GM12878 (cell line): ENCODE data around the gene C6orf52. TPM values are rescaled to one million over a fixed set of nuclear protein-coding genes. Genes with fewer than 3 reads are reported as not detected.

Experiments
- ATAC-seq: fragments of 200-7000 bp; cut with Tn5 transposase; 3 replicates; pipeline ENCODE4 v1.9.1; 2020; ENCODE audit warnings: mild to moderate bottlenecking, moderate library complexity
- BruUV-seq: library from RNA; stranded (reverse); fragments of 400-500 nt; replicated peaks from 2 replicates; lab custom pipeline; 2021; lab: Mats Ljungman, UMichigan
- CTCF ChIA-PET: fragments of 300-600 bp; sonication (Branson Sonifier 250); formaldehyde crosslinking; extraction: SDS; loops from one replicate; lab custom pipeline; 2021; ENCODE audit warnings: inconsistent platforms; lab: Yijun Ruan, JAX
- POLR2A ChIA-PET: fragments of 350-600 bp; formaldehyde crosslinking; extraction: SDS; loops from one replicate; lab custom pipeline; 2021; ENCODE audit warnings: inconsistent platforms; lab: Charles Lee
- RAD21 ChIA-PET: fragments of 300-600 bp; sonication (Branson Sonifier 250); formaldehyde crosslinking; loops from one replicate; lab custom pipeline; 2023; ENCODE audit warnings: antibody characterized with exemption; ENCODE audit not compliant: unreplicated experiment; lab: Charles Lee
- SMC1A ChIA-PET: fragments of 300-600 bp; sonication (Branson Sonifier 250); formaldehyde crosslinking; loops from one replicate; lab custom pipeline; 2023; ENCODE audit not compliant: unreplicated experiment, uncharacterized antibody; lab: Charles Lee
- DNase-seq: peaks from one replicate; pipeline ENCODE4 v3.0.0-alpha.2; 2011; ENCODE audit warnings: low read depth, low spot score
- FAIRE-seq: peaks from 3 replicates; lab custom pipeline; 2011; peaks lifted over from hg19 to GRCh38; lab: Jason Lieb, UNC
- H2AFZ ChIP-seq: 2 replicates; pipeline ENCODE4 v1.6.0; 2011; ENCODE audit warnings: low read depth, low read length, control low read depth; ENCODE audit not compliant: control insufficient read depth
- H3K27ac ChIP-seq: 2 replicates; pipeline ENCODE4 v1.5.1; 2011; ENCODE audit warnings: control low read depth; ENCODE audit not compliant: control insufficient read depth, insufficient read depth
- H3K27me3 ChIP-seq, 2 experiments: replicated peaks in 1 of 2; 2 replicates each; pipeline versions ENCODE4 v1.6.0 to v1.6.1; 2011; ENCODE audit warnings: low read length in 1 of 2; ENCODE audit not compliant: control insufficient read depth in 2 of 2, insufficient read depth in 2 of 2
- H3K36me3 ChIP-seq, 2 experiments: 2 replicates each; pipeline ENCODE4 v1.5.1; 2011; ENCODE audit warnings: low read length in 1 of 2; ENCODE audit not compliant: control insufficient read depth in 2 of 2, insufficient read depth in 2 of 2
- H3K4me1 ChIP-seq: 2 replicates; pipeline ENCODE4 v1.6.1; 2011; ENCODE audit warnings: mild to moderate bottlenecking, low read length, moderate library complexity, mixed read lengths; ENCODE audit not compliant: control insufficient read depth, insufficient read depth
- H3K4me2 ChIP-seq: 2 replicates; pipeline ENCODE4 v1.6.0; 2011; ENCODE audit warnings: control low read depth; ENCODE audit not compliant: control insufficient read depth, insufficient read depth
- H3K4me3 ChIP-seq: fragments of 200-600 bp; sonication (generic); 2 replicates; pipeline ENCODE4 v1.5.1; 2016
- H3K79me2 ChIP-seq: 2 replicates; pipeline ENCODE4 v1.6.0; 2011; ENCODE audit warnings: low read length; ENCODE audit not compliant: control insufficient read depth, insufficient read depth
- H3K9ac ChIP-seq: 2 replicates; pipeline ENCODE4 v1.8.0; 2011; ENCODE audit warnings: low read length, control low read depth, mixed read lengths; ENCODE audit not compliant: control insufficient read depth, insufficient read depth
- H3K9me3 ChIP-seq: replicated peaks from 3 replicates; pipeline ENCODE4 v1.5.1; 2011; ENCODE audit warnings: mild to moderate bottlenecking, low read length; ENCODE audit not compliant: control insufficient read depth, insufficient read depth
- H4K20me1 ChIP-seq: 2 replicates; pipeline ENCODE4 v1.6.0; 2011; ENCODE audit not compliant: control insufficient read depth, insufficient read depth
- CREM ChIP-seq: IDR thresholded peaks from 2 replicates; pipeline ENCODE4 v1.6.1; 2014; ENCODE audit warnings: antibody characterized with exemption, low read depth
- IKZF1 ChIP-seq: fragments of 450-650 bp; conservative IDR thresholded peaks from 2 replicates; pipeline ENCODE4 v1.6.1; 2017; ENCODE audit warnings: antibody characterized with exemption, mild to moderate bottlenecking
- KAT2A ChIP-seq: conservative IDR thresholded peaks from 2 replicates; pipeline ENCODE4 v1.6.1; 2011; ENCODE audit warnings: low read depth, low read length; ENCODE audit not compliant: control insufficient read depth
- NR2C1 ChIP-seq: fragments of 450-650 bp; IDR thresholded peaks from 2 replicates; pipeline ENCODE4 v1.6.1; 2017; ENCODE audit warnings: antibody characterized with exemption, mild to moderate bottlenecking, moderate library complexity
- RAD21 ChIP-seq: IDR thresholded peaks from 2 replicates; pipeline ENCODE4 v1.6.1; 2011; ENCODE audit warnings: mild to moderate bottlenecking, low read depth, low read length, moderate library complexity; ENCODE audit not compliant: insufficient read depth
- RBBP5 ChIP-seq: fragments of 200-600 bp; sonication (generic); conservative IDR thresholded peaks from 2 replicates; pipeline ENCODE4 v1.6.1; 2016
- YBX1 ChIP-seq: fragments of 450-650 bp; IDR thresholded peaks from 2 replicates; pipeline ENCODE4 v1.6.1; 2016; ENCODE audit warnings: antibody characterized with exemption
- WGBS: methylation state at CpG from one replicate; pipeline ENCODE4 v1.1.6; 2016; ENCODE audit warnings: low lambda C conversion rate; ENCODE audit not compliant: insufficient replicate concordance, insufficient coverage; ENCODE audit errors: missing lambda C conversion rate; 5-methylcytosine and 5-hydroxymethylcytosine counted together
- in situ Hi-C: fragments of 300-500 bp; cut with MboI; formaldehyde crosslinking; loops from 9 replicates; pipeline ENCODE4 v1.14.3; 2018; ENCODE audit warnings: mixed read lengths
- intact Hi-C: fragments of 100-400 bp; cut with micrococcal nuclease; formaldehyde crosslinking; loops from one replicate; pipeline ENCODE4 v1.14.2; 2022; ENCODE audit not compliant: unreplicated experiment
- polyA plus RNA-seq, 11 experiments: library from polyadenylated mRNA; depleted of rRNA in 4 of 11; unstranded in 6 of 11; stranded (reverse) in 5 of 11; fragments of >200 nt; fragmentation: Nextera tagmentation in 4 of 11; fragmentation: Illumina TruSeq in 1 of 11; extraction: Ambion mirVana in 4 of 11; extraction: Trizol in 1 of 11; gene quantifications; 1 replicate in 1 of 11; 2 replicates in 10 of 11; pipeline versions ENCODE4 v1.2.1 to v1.2.3, GENCODE V29; 2011 to 2016; ENCODE audit warnings: inconsistent platforms in 2 of 11, missing spikeins in 2 of 11, low read depth in 1 of 11
- total RNA-seq, 4 experiments: library from RNA; depleted of rRNA in 3 of 4; stranded (reverse); fragments of >200 nt in 3 of 4; fragmentation: Illumina TruSeq in 1 of 4; extraction: Trizol in 1 of 4; gene quantifications; 2 replicates each; pipeline versions ENCODE4 v1.2.1 to v1.2.3, GENCODE V29; 2013 to 2021
- TF ChIP-seq, protein P1 (sequence below): IDR thresholded peaks from 2 replicates; pipeline ENCODE4 v1.6.1; 2011; ENCODE audit warnings: mild to moderate bottlenecking, low read depth, low read length, moderate library complexity; ENCODE audit not compliant: insufficient replicate concordance
- TF ChIP-seq, protein P2 (sequence below): IDR thresholded peaks from 2 replicates; pipeline ENCODE4 v1.6.1; 2012; ENCODE audit warnings: low read depth, low read length, improper control_type of control experiment
- TF ChIP-seq, protein P3 (sequence below): fragments of 450-650 bp; IDR thresholded peaks from 2 replicates; pipeline ENCODE4 v1.6.1; 2016; ENCODE audit warnings: mild to moderate bottlenecking
- TF ChIP-seq, protein P4 (sequence below): fragments of 450-650 bp; IDR thresholded peaks from 2 replicates; pipeline ENCODE4 v1.6.1; 2014; ENCODE audit warnings: mild to moderate bottlenecking
- TF ChIP-seq, protein P5 (sequence below): fragments of 450-650 bp; IDR thresholded peaks from 2 replicates; pipeline ENCODE4 v1.6.1; 2017; ENCODE audit warnings: mild to moderate bottlenecking, low read depth, inconsistent platforms; ENCODE audit not compliant: poor library complexity, severe bottlenecking
- TF ChIP-seq, protein P6 (sequence below): IDR thresholded peaks from 2 replicates; pipeline ENCODE4 v1.6.1; 2012; ENCODE audit warnings: improper control_type of control experiment, low read depth, low read length; ENCODE audit not compliant: insufficient replicate concordance

C6orf52 gene
- total and polyA plus RNA-seq, 10 of the 15 experiments (the other 5 are each of a cell fraction or from before 2014, with no cell fraction given), result 2.7 to 15.1 (median 4.9) TPM

DNA sequence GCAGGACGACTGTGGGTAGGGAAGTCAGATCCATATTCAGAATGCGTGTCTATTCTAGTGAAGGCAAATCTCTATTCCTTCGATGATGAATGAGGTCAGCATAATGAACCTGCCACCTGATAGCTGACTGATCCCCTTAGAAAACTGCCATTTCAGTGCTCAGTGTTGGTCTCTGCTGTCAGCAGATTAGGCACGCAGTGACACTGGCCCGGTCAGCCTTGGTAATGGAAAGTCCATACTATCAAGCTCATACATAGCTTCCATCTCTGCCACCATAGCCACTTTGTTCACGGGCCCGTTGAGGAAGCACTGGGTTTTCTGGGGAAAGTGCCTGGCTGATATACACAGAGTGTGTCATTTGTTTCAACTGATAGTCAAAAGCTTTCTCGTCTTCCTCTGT, 54.0 kb downstream of the C6orf52 start:
- no peaks in the 10 kb centered on the region for H3K36me3 ChIP-seq
- ChIA-PET POLR2A (no interaction called here), CTCF (no interaction called here), RAD21 (no interaction called here), SMC1A (no interaction called here)
- H3K4me1 ChIP-seq, result no peaks in the 10 kb centered on the region
- intact Hi-C loops, result no loop called here
- in situ Hi-C loops, result no loop called here
- H3K9me3 ChIP-seq, result no peaks in the 10 kb centered on the region
- H3K27me3 ChIP-seq, result no peaks in the 10 kb centered on the region
- H3K27ac ChIP-seq, result no peak overlapping the region
- H2AFZ ChIP-seq, result no peak overlapping the region
- ATAC-seq, result no peak
- no peak overlapping the region for H3K4me3 ChIP-seq
- no peak overlapping the region for H3K9ac ChIP-seq
- no peak for DNase-seq
- H3K79me2 ChIP-seq, result no peaks in the 10 kb centered on the region
- WGBS, result 71% methylated on average over 8 of the region's 8 CpGs
- no peak overlapping the region for H3K4me2 ChIP-seq
- BruUV-seq, result no TSS peak
- TF ChIP-seq, protein P1, sequence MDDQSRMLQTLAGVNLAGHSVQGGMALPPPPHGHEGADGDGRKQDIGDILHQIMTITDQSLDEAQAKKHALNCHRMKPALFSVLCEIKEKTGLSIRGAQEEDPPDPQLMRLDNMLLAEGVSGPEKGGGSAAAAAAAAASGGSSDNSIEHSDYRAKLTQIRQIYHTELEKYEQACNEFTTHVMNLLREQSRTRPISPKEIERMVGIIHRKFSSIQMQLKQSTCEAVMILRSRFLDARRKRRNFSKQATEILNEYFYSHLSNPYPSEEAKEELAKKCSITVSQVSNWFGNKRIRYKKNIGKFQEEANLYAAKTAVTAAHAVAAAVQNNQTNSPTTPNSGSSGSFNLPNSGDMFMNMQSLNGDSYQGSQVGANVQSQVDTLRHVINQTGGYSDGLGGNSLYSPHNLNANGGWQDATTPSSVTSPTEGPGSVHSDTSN, result no peak
- TF ChIP-seq IKZF1 (no peak), NR2C1 (no peak), RBBP5 (no peak), CREM (no peak), RAD21 (no peak), YBX1 (no peak), KAT2A (no peak)
- TF ChIP-seq, protein P2, sequence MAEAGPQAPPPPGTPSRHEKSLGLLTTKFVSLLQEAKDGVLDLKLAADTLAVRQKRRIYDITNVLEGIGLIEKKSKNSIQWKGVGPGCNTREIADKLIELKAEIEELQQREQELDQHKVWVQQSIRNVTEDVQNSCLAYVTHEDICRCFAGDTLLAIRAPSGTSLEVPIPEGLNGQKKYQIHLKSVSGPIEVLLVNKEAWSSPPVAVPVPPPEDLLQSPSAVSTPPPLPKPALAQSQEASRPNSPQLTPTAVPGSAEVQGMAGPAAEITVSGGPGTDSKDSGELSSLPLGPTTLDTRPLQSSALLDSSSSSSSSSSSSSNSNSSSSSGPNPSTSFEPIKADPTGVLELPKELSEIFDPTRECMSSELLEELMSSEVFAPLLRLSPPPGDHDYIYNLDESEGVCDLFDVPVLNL, result no peak
- TF ChIP-seq, protein P3, sequence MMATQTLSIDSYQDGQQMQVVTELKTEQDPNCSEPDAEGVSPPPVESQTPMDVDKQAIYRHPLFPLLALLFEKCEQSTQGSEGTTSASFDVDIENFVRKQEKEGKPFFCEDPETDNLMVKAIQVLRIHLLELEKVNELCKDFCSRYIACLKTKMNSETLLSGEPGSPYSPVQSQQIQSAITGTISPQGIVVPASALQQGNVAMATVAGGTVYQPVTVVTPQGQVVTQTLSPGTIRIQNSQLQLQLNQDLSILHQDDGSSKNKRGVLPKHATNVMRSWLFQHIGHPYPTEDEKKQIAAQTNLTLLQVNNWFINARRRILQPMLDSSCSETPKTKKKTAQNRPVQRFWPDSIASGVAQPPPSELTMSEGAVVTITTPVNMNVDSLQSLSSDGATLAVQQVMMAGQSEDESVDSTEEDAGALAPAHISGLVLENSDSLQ, result no peak
- TF ChIP-seq, protein P4, sequence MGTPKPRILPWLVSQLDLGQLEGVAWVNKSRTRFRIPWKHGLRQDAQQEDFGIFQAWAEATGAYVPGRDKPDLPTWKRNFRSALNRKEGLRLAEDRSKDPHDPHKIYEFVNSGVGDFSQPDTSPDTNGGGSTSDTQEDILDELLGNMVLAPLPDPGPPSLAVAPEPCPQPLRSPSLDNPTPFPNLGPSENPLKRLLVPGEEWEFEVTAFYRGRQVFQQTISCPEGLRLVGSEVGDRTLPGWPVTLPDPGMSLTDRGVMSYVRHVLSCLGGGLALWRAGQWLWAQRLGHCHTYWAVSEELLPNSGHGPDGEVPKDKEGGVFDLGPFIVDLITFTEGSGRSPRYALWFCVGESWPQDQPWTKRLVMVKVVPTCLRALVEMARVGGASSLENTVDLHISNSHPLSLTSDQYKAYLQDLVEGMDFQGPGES, result no peak
- TF ChIP-seq, protein P5, sequence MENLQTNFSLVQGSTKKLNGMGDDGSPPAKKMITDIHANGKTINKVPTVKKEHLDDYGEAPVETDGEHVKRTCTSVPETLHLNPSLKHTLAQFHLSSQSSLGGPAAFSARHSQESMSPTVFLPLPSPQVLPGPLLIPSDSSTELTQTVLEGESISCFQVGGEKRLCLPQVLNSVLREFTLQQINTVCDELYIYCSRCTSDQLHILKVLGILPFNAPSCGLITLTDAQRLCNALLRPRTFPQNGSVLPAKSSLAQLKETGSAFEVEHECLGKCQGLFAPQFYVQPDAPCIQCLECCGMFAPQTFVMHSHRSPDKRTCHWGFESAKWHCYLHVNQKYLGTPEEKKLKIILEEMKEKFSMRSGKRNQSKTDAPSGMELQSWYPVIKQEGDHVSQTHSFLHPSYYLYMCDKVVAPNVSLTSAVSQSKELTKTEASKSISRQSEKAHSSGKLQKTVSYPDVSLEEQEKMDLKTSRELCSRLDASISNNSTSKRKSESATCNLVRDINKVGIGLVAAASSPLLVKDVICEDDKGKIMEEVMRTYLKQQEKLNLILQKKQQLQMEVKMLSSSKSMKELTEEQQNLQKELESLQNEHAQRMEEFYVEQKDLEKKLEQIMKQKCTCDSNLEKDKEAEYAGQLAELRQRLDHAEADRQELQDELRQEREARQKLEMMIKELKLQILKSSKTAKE, result no peak
- TF ChIP-seq, protein P6, sequence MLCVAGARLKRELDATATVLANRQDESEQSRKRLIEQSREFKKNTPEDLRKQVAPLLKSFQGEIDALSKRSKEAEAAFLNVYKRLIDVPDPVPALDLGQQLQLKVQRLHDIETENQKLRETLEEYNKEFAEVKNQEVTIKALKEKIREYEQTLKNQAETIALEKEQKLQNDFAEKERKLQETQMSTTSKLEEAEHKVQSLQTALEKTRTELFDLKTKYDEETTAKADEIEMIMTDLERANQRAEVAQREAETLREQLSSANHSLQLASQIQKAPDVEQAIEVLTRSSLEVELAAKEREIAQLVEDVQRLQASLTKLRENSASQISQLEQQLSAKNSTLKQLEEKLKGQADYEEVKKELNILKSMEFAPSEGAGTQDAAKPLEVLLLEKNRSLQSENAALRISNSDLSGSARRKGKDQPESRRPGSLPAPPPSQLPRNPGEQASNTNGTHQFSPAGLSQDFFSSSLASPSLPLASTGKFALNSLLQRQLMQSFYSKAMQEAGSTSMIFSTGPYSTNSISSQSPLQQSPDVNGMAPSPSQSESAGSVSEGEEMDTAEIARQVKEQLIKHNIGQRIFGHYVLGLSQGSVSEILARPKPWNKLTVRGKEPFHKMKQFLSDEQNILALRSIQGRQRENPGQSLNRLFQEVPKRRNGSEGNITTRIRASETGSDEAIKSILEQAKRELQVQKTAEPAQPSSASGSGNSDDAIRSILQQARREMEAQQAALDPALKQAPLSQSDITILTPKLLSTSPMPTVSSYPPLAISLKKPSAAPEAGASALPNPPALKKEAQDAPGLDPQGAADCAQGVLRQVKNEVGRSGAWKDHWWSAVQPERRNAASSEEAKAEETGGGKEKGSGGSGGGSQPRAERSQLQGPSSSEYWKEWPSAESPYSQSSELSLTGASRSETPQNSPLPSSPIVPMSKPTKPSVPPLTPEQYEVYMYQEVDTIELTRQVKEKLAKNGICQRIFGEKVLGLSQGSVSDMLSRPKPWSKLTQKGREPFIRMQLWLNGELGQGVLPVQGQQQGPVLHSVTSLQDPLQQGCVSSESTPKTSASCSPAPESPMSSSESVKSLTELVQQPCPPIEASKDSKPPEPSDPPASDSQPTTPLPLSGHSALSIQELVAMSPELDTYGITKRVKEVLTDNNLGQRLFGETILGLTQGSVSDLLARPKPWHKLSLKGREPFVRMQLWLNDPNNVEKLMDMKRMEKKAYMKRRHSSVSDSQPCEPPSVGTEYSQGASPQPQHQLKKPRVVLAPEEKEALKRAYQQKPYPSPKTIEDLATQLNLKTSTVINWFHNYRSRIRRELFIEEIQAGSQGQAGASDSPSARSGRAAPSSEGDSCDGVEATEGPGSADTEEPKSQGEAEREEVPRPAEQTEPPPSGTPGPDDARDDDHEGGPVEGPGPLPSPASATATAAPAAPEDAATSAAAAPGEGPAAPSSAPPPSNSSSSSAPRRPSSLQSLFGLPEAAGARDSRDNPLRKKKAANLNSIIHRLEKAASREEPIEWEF, result no peak
- H4K20me1 ChIP-seq, result no peaks in the 10 kb centered on the region
- no peak for FAIRE-seq
